Psoas muscle (tissue), 8 donors: ENCODE data around the gene ARHGEF10L. TPM values are rescaled to one million over a fixed set of nuclear protein-coding genes. Genes with fewer than 3 reads are reported as not detected.

ENCODE experiments used
- ATAC-seq, 4 donors: fragments of 200-7000 bp; cut with Tn5 transposase; one replicate each; pipeline ENCODE4 v1.9.1; 2020; ENCODE audit warnings: moderate library complexity in 3 of 4, mild to moderate bottlenecking in 2 of 4
- DNase-seq, 2 donors: peaks; one replicate each; pipeline ENCODE4 v3.0.0-alpha.2; 2020
- H3K27ac ChIP-seq: fragments of 200-600 bp; one replicate; pipeline ENCODE4 v1.8.0; 2022
- H3K27me3 ChIP-seq, 3 donors: fragments of 200-600 bp in 1 of 3; one replicate each; pipeline versions ENCODE4 v1.6.1 to v1.8.0; 2013 to 2022; ENCODE audit warnings: low read length in 2 of 3, mild to moderate bottlenecking in 2 of 3, moderate library complexity in 1 of 3; ENCODE audit not compliant: insufficient read depth in 3 of 3
- H3K36me3 ChIP-seq, 2 donors: fragments of 200-600 bp in 1 of 2; one replicate each; pipeline versions ENCODE4 v1.6.1 to v1.8.0; 2013 to 2022; ENCODE audit warnings: low read depth in 1 of 2, mild to moderate bottlenecking in 1 of 2, moderate library complexity in 1 of 2; ENCODE audit not compliant: insufficient read depth in 1 of 2
- H3K4me1 ChIP-seq: fragments of 200-600 bp; one replicate; pipeline ENCODE4 v1.8.0; 2022
- H3K4me3 ChIP-seq: fragments of 200-600 bp; one replicate; pipeline ENCODE4 v1.8.0; 2022; ENCODE audit warnings: mild to moderate bottlenecking
- H3K9me3 ChIP-seq: fragments of 200-600 bp; one replicate; pipeline ENCODE4 v1.8.0; 2022
- CTCF ChIP-seq: fragments of 200-600 bp; IDR thresholded peaks from one replicate; pipeline ENCODE4 v1.8.0; 2022; ENCODE audit warnings: antibody characterized with exemption
- WGBS, 3 donors: extraction: QIAGEN DNeasy Blood & Tissue Kit; methylation state at CpG; one replicate each; pipeline versions ENCODE4 v1.1.6 to v1.1.7; 2013; 5-methylcytosine and 5-hydroxymethylcytosine counted together
- intact Hi-C, 2 donors: fragments of 100-400 bp; cut with DNase I; formaldehyde crosslinking; loops; one replicate each; pipeline versions ENCODE4 v1.11.0 to v1.14.2; 2022
- polyA plus RNA-seq, 3 donors: library from polyadenylated mRNA; stranded (reverse); fragments of 200-250 nt; gene quantifications; one replicate each; pipeline ENCODE4 v1.2.3, GENCODE V29; 2013
- total RNA-seq, 4 donors: library from RNA; stranded (reverse); fragmentation: NEBNext Ultra II Directional in 2 of 4; extraction: Animal tissue kit (Norgen Biotek cat#: 25700) in 2 of 4; gene quantifications; one replicate each; pipeline versions ENCODE4 v1.2.1 to v1.2.4, GENCODE V29; 2021 to 2023
- donor health status: healthy with polysubstance abuse.
- donor health status: DM: no; HTN: no; CAD: no; lungs with moderate emphysema.
- donor health status: Bipolar disorder and iron deficiency.
- donor health status: healthy.
- donor health status: DM: yes; HTN: yes; CAD: no.
- donor health status: DM: no; HTN: no; CAD: no.
- donor health status: DM: no; HTN: no; CAD: no.
- donor health status: DM: yes; HTN: yes; CAD: no.

Gene ARHGEF10L
- total and polyA plus RNA-seq, 7 donors = 18.8 to 108 (median 37.1) TPM

- DNase-seq (no peak), ATAC-seq (no peak)
- intact Hi-C loops = no loop called here
- peaks cover 17% of the 10 kb centered on the region for H3K4me1 ChIP-seq
- H3K4me3 ChIP-seq = no peak overlapping the region
- no peak overlapping the region for H3K27ac ChIP-seq
- 70 to 86% (median 71%) methylated on average over 12 of the region's 12 CpGs for WGBS, 3 donors
- H3K9me3 ChIP-seq = no peaks in the 10 kb centered on the region
- no peak for TF ChIP-seq CTCF
- peaks cover 0 to 20% of the 10 kb centered on the region in 2 donors for H3K36me3 ChIP-seq
- no peaks in the 10 kb centered on the region for H3K27me3 ChIP-seq
These were observed 132.7 kb downstream of the ARHGEF10L start for GRCh38 chr1:17672226-17672625.

GRCh38 chr1:17673329-17674072, 134.0 kb downstream of the ARHGEF10L start:
- intact Hi-C loops = no loop called here
- WGBS, 3 donors = 46 to 48% (median 48%) methylated on average over 12 to 13 of the region's 13 CpGs
- peaks cover 0 to 29% of the 10 kb centered on the region in 2 donors for H3K36me3 ChIP-seq
- H3K4me3 ChIP-seq = no peak overlapping the region
- no peak for TF ChIP-seq CTCF
- H3K4me1 ChIP-seq = peaks cover 17% of the 10 kb centered on the region
- H3K27me3 ChIP-seq = no peaks in the 10 kb centered on the region
- DNase-seq = no peak
- H3K27ac ChIP-seq = peak overlapping the region; percentile 10
- ATAC-seq = peak; percentile 56 to 77 (median 76)
- H3K9me3 ChIP-seq = no peaks in the 10 kb centered on the region

- 70 to 73% (median 71%) methylated on average over 14 of the region's 14 CpGs for WGBS, 3 donors
- Histone ChIP-seq H3K4me1 (peaks cover 17% of the 10 kb centered on the region), H3K27me3 (no peaks in the 10 kb centered on the region), H3K27ac (no peak overlapping the region), H3K9me3 (no peaks in the 10 kb centered on the region), H3K4me3 (no peak overlapping the region), H3K36me3 (peaks cover 0 to 16% of the 10 kb centered on the region in 2 donors)
- no peak for TF ChIP-seq CTCF
- intact Hi-C loops = no loop called here
- ATAC-seq (peak in 3 of 4 donors; percentile 30 to 69 (median 66)), DNase-seq (no peak)
These were observed 135.4 kb downstream of the ARHGEF10L start for GRCh38 chr1:17674726-17675500.

- H3K27ac ChIP-seq = no peak overlapping the region
- ATAC-seq (no peak), DNase-seq (no peak)
- no peaks in the 10 kb centered on the region for H3K27me3 ChIP-seq
- peaks cover 17% of the 10 kb centered on the region for H3K4me1 ChIP-seq
- no peaks in the 10 kb centered on the region for H3K9me3 ChIP-seq
- H3K36me3 ChIP-seq = peaks cover 0 to 14% of the 10 kb centered on the region in 2 donors
- intact Hi-C loops = no loop called here
- 95 to 98% (median 96%) methylated on average over 3 of the region's 3 CpGs for WGBS, 3 donors
- TF ChIP-seq CTCF = no peak
- H3K4me3 ChIP-seq = no peak overlapping the region
These were observed 136.2 kb downstream of the ARHGEF10L start for GRCh38 chr1:17675744-17676143.
